Measurements from ENCODE around the gene WDR7. TPM values are rescaled to one million over a fixed set of nuclear protein-coding genes. Genes with fewer than 3 reads are reported as not detected.

Gene WDR7
- total RNA-seq, 2 donors from 2014 or later = 19.7 to 29.0 TPM

DNA sequence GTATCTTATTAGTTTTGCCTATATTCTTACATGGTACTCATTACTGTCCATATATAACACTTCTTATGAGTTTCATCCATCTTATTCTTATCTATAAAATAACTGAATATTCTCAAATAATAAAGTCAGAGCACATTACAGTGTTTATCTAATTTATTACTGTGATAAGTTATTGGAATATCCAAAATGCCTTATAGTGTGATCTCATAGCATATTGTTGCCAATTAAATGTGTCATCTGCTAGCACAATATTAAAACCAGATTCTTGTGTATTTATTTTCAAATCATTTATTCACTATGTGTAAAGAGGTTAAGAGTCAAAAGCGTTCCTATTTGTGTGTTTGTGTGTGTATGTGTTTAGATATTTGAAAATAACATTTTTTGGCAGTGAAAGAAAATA is 151.9 kb downstream of the WDR7 start:
- Histone ChIP-seq H3K27ac (no peak overlapping the region), H3K4me1 (replicated peaks) (no peaks in the 10 kb centered on the region), H3K27me3 (replicated peaks; ENCODE audit: insufficient read depth) (no peaks in the 10 kb centered on the region), H3K4me3 (no peak overlapping the region), H3K36me3 (no peaks in the 10 kb centered on the region), H3K9me3 (no peaks in the 10 kb centered on the region)
- 100% methylated on average over 1 of the region's 1 CpG for WGBS
- intact Hi-C loops (cut with DNase I) = no loop called here
- TF ChIP-seq POLR2A (IDR thresholded peaks at IDR 0.05) (no peak), POLR2AphosphoS5 (IDR thresholded peaks at IDR 0.05) (no peak)
- TF ChIP-seq, protein P1, sequence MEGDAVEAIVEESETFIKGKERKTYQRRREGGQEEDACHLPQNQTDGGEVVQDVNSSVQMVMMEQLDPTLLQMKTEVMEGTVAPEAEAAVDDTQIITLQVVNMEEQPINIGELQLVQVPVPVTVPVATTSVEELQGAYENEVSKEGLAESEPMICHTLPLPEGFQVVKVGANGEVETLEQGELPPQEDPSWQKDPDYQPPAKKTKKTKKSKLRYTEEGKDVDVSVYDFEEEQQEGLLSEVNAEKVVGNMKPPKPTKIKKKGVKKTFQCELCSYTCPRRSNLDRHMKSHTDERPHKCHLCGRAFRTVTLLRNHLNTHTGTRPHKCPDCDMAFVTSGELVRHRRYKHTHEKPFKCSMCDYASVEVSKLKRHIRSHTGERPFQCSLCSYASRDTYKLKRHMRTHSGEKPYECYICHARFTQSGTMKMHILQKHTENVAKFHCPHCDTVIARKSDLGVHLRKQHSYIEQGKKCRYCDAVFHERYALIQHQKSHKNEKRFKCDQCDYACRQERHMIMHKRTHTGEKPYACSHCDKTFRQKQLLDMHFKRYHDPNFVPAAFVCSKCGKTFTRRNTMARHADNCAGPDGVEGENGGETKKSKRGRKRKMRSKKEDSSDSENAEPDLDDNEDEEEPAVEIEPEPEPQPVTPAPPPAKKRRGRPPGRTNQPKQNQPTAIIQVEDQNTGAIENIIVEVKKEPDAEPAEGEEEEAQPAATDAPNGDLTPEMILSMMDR (IDR thresholded peaks at IDR 0.05) = no peak
- no peak for DNase-seq (ENCODE audit: low spot score)

DNA sequence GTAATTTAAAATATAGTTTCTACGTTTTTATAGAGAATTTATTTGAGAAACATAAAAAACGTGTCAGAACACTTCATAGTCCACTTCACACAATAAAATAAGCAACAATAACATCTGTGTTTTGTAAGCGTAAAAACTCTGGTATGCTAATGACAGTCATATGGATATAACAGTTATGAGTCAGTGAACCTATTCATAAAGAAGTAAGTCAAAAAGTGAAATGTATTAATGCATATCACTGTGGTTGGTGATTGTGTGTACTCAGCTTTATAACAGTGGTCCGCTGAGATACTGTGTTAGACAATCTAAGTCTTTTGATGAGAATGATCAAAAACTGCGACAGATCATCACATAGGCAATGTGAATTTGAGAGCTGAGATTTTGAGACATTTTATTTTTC is 153.2 kb downstream of the WDR7 start:
- Histone ChIP-seq H3K9me3 (no peaks in the 10 kb centered on the region), H3K36me3 (no peaks in the 10 kb centered on the region), H3K4me1 (replicated peaks) (no peaks in the 10 kb centered on the region), H3K4me3 (no peak overlapping the region), H3K27me3 (replicated peaks; ENCODE audit: insufficient read depth) (no peaks in the 10 kb centered on the region), H3K27ac (no peak overlapping the region)
- 90% methylated on average over 5 of the region's 5 CpGs for WGBS
- TF ChIP-seq POLR2A (IDR thresholded peaks at IDR 0.05) = no peak
- TF ChIP-seq POLR2AphosphoS5 (IDR thresholded peaks at IDR 0.05) = no peak
- intact Hi-C loops (cut with DNase I) = no loop called here
- no peak for DNase-seq (ENCODE audit: low spot score)

DNA sequence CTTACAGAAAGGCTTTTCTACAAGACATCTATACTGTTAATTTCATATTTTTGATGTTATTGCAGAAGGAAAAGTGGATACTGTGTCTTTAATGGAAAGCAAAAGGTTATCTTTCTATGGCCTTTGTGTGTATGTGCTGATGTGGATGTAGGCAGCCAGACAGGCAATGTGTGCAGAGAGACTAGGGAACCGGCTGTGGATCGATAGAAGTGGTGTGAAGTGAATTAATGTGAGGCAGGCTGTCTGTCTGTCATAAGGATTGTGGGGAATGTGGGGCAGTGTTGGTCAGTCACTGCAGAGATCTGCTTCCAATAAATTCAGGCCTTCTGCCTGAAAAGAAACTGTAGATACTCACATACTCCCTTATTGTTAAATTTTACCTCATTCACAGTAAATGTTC is 156.7 kb downstream of the WDR7 start:
- intact Hi-C loops (cut with DNase I) = no loop called here
- TF ChIP-seq, protein P1 (IDR thresholded peaks at IDR 0.05) = no peak
- TF ChIP-seq POLR2A (IDR thresholded peaks at IDR 0.05) (no peak), POLR2AphosphoS5 (IDR thresholded peaks at IDR 0.05) (no peak)
- 86% methylated on average over 2 of the region's 2 CpGs for WGBS
- no peaks in the 10 kb centered on the region for H3K27me3 ChIP-seq (replicated peaks; ENCODE audit: insufficient read depth)
- H3K4me1 ChIP-seq (replicated peaks) = no peaks in the 10 kb centered on the region
- no peak overlapping the region for H3K4me3 ChIP-seq
- H3K36me3 ChIP-seq = no peaks in the 10 kb centered on the region
- H3K9me3 ChIP-seq = no peaks in the 10 kb centered on the region
- no peak overlapping the region for H3K27ac ChIP-seq
- DNase-seq (ENCODE audit: low spot score) = no peak

DNA sequence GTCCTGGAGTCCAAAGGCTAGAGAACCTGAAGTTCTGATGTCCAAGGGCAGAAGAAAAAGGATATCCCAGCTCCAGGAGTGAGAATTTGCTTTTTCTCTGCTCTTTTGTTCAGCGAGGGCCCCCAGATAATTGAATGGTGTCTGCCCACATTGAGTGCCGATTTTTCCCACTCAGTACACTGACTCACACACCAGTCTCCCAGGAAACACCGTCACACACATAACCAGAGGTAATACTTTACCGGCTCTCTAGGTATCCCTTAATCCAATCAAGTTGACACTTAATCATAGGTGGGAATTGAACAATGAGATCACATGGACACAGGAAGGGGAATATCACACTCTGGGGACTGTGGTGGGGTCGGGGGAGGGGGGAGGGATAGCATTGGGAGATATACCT is 161.5 kb downstream of the WDR7 start:
- 95% methylated on average over 5 of the region's 5 CpGs for WGBS
- Histone ChIP-seq H3K27ac (no peak overlapping the region), H3K4me1 (replicated peaks) (no peaks in the 10 kb centered on the region), H3K4me3 (no peak overlapping the region), H3K9me3 (no peaks in the 10 kb centered on the region), H3K27me3 (replicated peaks; ENCODE audit: insufficient read depth) (no peaks in the 10 kb centered on the region), H3K36me3 (no peaks in the 10 kb centered on the region)
- TF ChIP-seq POLR2A (IDR thresholded peaks at IDR 0.05) (no peak), POLR2AphosphoS5 (IDR thresholded peaks at IDR 0.05) (no peak)
- TF ChIP-seq, protein P1 (IDR thresholded peaks at IDR 0.05) = no peak
- intact Hi-C loops (cut with DNase I) = no loop called here
- no peak for DNase-seq (ENCODE audit: low spot score)

DNA sequence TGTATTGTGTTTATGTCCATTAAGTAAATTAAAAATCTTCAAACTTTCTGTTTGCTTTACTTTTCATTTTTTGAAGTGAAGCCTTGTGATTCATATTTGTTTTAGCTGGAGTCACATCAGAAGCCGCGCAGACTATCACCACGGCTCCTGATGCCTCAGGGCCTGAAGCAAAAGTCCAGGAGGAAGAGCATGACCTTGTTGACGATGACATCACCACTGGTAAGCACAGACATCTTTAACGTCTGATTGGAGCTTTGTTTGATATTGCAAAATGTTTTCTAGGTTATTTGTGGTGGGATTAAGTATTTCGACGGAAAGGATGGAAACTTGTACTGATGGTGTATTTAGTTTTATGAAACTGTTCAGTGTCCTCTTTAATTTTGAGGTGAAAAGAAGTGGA is 164.8 kb downstream of the WDR7 start:
- TF ChIP-seq POLR2AphosphoS5 (IDR thresholded peaks at IDR 0.05) = no peak
- TF ChIP-seq, protein P1 (IDR thresholded peaks at IDR 0.05) = no peak
- no peak for TF ChIP-seq POLR2A (IDR thresholded peaks at IDR 0.05)
- Histone ChIP-seq H3K27ac (no peak overlapping the region), H3K9me3 (no peaks in the 10 kb centered on the region), H3K36me3 (no peaks in the 10 kb centered on the region), H3K4me1 (replicated peaks) (no peaks in the 10 kb centered on the region), H3K4me3 (no peak overlapping the region), H3K27me3 (replicated peaks; ENCODE audit: insufficient read depth) (no peaks in the 10 kb centered on the region)
- intact Hi-C loops (cut with DNase I) = no loop called here
- 85% methylated on average over 7 of the region's 7 CpGs for WGBS
- DNase-seq (ENCODE audit: low spot score) = no peak

All from prostate gland (tissue), 2 donors.